Hepatocyte (in vitro differentiated cells): ENCODE results near the gene UNC45B. TPM values are rescaled to one million over a fixed set of nuclear protein-coding genes. Genes with fewer than 3 reads are reported as not detected.

Source experiments
- DNase-seq: peaks from one replicate; pipeline ENCODE4 v3.0.0-alpha.2; 2016; ENCODE audit warnings: low spot score
- H2AFZ ChIP-seq: fragments of 200-600 bp; sonication (generic); 2 replicates; pipeline ENCODE4 v1.6.0; 2016; ENCODE audit warnings: antibody characterized with exemption, mild to moderate bottlenecking
- H3K27ac ChIP-seq: fragments of 200-600 bp; sonication (generic); 2 replicates; pipeline ENCODE4 v1.5.1; 2016; ENCODE audit warnings: mild to moderate bottlenecking
- H3K27me3 ChIP-seq: fragments of 200-600 bp; sonication (generic); 2 replicates; pipeline ENCODE4 v1.6.1; 2016
- H3K36me3 ChIP-seq: fragments of 200-600 bp; sonication (generic); replicated peaks from 2 replicates; pipeline ENCODE4 v1.5.1; 2016; ENCODE audit warnings: low read depth; ENCODE audit not compliant: insufficient read depth
- H3K4me1 ChIP-seq: fragments of 200-600 bp; sonication (generic); 2 replicates; pipeline ENCODE4 v1.5.1; 2016; ENCODE audit warnings: mild to moderate bottlenecking, moderate library complexity; ENCODE audit not compliant: insufficient read depth
- H3K4me2 ChIP-seq: fragments of 200-600 bp; sonication (generic); 2 replicates; pipeline ENCODE4 v1.6.0; 2016
- H3K4me3 ChIP-seq: fragments of 200-600 bp; sonication (generic); 2 replicates; pipeline ENCODE4 v1.5.1; 2016; ENCODE audit warnings: mild to moderate bottlenecking
- H3K79me2 ChIP-seq: fragments of 200-600 bp; sonication (generic); 2 replicates; pipeline ENCODE4 v1.6.0; 2017; ENCODE audit warnings: mild to moderate bottlenecking
- H3K9me2 ChIP-seq: fragments of 200-600 bp; sonication (generic); replicated peaks from 2 replicates; pipeline ENCODE4 v1.6.0; 2017; ENCODE audit warnings: mild to moderate bottlenecking; ENCODE audit not compliant: insufficient read depth
- H3K9me3 ChIP-seq: fragments of 200-600 bp; sonication (generic); 2 replicates; pipeline ENCODE4 v1.5.1; 2016; ENCODE audit warnings: low read depth, mild to moderate bottlenecking
- H4K20me1 ChIP-seq: fragments of 200-600 bp; sonication (generic); 2 replicates; pipeline ENCODE4 v1.6.0; 2016; ENCODE audit warnings: mild to moderate bottlenecking; ENCODE audit not compliant: insufficient read depth, poor library complexity, severe bottlenecking
- CTCF ChIP-seq: fragments of 200-600 bp; sonication (generic); IDR thresholded peaks from 2 replicates; pipeline ENCODE4 v1.5.1; 2016; ENCODE audit warnings: antibody characterized with exemption, mild to moderate bottlenecking; ENCODE audit not compliant: poor library complexity
- EZH2 ChIP-seq: fragments of 200-600 bp; sonication (generic); IDR thresholded peaks from 2 replicates; pipeline ENCODE4 v1.6.1; 2016; ENCODE audit warnings: antibody characterized with exemption, mild to moderate bottlenecking, borderline replicate concordance
- EZH2phosphoT487 ChIP-seq: fragments of 200-600 bp; sonication (generic); IDR thresholded peaks from one replicate; pipeline ENCODE4 v1.6.1; 2018; ENCODE audit warnings: antibody characterized with exemption, mild to moderate bottlenecking, low read depth, moderate library complexity; ENCODE audit not compliant: unreplicated experiment, severe bottlenecking
- WGBS: methylation state at CpG from one replicate; pipeline ENCODE4 v1.1.6; 2016; ENCODE audit warnings: low lambda C conversion rate; ENCODE audit errors: missing lambda C conversion rate; 5-methylcytosine and 5-hydroxymethylcytosine counted together
- polyA plus RNA-seq: library from polyadenylated mRNA; unstranded; fragments of >200 nt; fragmentation: Nextera tagmentation; extraction: Ambion mirVana; gene quantifications from 2 replicates; pipeline ENCODE4 v1.2.1, GENCODE V29; 2016
- total RNA-seq: library from RNA; depleted of rRNA; stranded (reverse); fragments of >200 nt; gene quantifications from 2 replicates; pipeline ENCODE4 v1.2.3, GENCODE V29; 2014

The UNC45B gene
- total and polyA plus RNA-seq, 2 experiments from 2014 or later = not detected

DNA sequence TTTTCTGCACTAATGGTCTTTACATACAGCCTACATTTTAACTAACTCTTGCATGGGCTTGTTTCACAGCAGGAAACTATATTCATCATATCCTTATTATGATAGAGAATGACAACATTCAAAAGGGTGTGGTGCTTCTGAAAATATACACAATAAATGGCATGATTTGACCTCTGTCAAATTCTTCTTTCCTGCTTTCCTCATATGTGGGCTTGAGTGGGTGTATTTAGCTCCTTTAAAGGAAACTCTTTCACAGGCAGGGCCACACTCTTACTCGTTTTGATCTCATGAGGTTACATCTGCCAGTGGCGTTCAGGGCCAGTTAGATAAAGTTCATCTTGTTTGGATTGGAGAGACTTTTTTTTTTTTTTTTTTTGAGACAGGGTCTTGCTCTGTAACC, 40.5 kb downstream of the UNC45B start:
- Histone ChIP-seq H3K4me3 (no peak overlapping the region), H2AFZ (no peak overlapping the region), H3K27me3 (peaks cover 4% of the 10 kb centered on the region), H3K9me2 (no peaks in the 10 kb centered on the region), H3K4me1 (no peaks in the 10 kb centered on the region), H4K20me1 (no peaks in the 10 kb centered on the region), H3K79me2 (no peaks in the 10 kb centered on the region), H3K36me3 (no peaks in the 10 kb centered on the region), H3K27ac (no peak overlapping the region), H3K4me2 (no peak overlapping the region), H3K9me3 (no peaks in the 10 kb centered on the region)
- TF ChIP-seq CTCF = no peak
- no peak for TF ChIP-seq EZH2
- TF ChIP-seq EZH2phosphoT487 = no peak
- DNase-seq = no peak
- 80% methylated on average over 2 of the region's 2 CpGs for WGBS

DNA sequence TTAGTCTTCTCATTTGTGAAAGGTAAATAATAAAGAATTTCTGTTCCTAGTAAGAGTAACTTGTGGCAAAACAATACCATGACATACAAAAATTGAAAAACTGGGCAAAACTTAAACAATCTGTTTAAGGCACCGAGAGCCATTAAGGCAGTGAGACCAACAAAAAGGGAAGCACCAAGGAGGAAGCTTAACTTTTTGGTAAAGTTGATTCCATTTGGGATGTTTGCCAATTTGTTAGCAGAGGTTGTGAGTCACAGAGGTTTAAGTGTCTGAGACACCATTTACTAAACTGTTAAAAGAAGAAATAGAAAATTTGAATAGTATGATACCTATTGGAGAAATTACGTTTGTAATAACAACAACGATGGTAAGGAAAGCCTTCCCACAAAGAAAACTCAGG, 41.7 kb downstream of the UNC45B start:
- Histone ChIP-seq H3K79me2 (no peaks in the 10 kb centered on the region), H3K9me3 (no peaks in the 10 kb centered on the region), H3K4me2 (no peak overlapping the region), H3K27ac (no peak overlapping the region), H3K36me3 (no peaks in the 10 kb centered on the region), H3K27me3 (no peaks in the 10 kb centered on the region), H4K20me1 (no peaks in the 10 kb centered on the region), H3K4me3 (no peak overlapping the region), H2AFZ (no peak overlapping the region), H3K9me2 (no peaks in the 10 kb centered on the region), H3K4me1 (no peaks in the 10 kb centered on the region)
- TF ChIP-seq CTCF (no peak), EZH2phosphoT487 (no peak), EZH2 (no peak)
- no peak for DNase-seq
- WGBS = 86% methylated on average over 3 of the region's 3 CpGs

DNA sequence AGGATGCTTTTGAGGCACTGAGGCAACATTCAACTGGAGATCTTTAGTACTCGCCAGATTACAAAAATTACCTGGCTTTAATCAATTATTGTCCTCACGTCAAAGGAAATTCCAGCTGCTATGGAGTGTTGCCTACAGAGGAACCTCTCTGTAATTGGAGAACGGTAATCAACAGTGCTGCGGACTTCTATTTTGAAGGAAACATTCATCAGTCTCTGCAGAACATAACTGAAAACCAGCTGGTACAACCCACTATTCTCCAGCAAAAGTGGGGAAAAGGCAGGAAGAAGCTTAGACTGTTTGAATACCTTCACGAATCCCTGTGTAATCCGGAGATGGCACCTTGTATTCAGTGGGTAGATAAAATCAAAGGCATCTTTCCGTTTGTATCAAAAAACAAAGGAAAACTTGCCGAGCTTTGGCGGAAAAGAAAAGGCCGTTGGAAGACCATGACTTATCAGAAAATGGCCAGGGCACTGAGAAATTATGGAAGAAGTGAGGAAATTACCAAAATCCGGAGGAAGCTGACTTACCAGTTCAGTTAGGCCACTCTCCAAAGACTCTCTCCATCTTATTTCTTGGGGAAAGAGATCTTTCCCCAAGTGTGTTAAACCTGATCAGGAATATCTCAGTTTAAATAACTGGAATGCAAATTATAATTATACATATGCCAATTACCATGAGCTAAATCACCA, 43.5 kb downstream of the UNC45B start:
- Histone ChIP-seq H3K27me3 (no peaks in the 10 kb centered on the region), H3K4me3 (no peak overlapping the region), H3K4me1 (no peaks in the 10 kb centered on the region), H4K20me1 (no peaks in the 10 kb centered on the region), H3K4me2 (no peak overlapping the region), H2AFZ (no peak overlapping the region), H3K79me2 (no peaks in the 10 kb centered on the region), H3K27ac (no peak overlapping the region), H3K9me2 (no peaks in the 10 kb centered on the region), H3K9me3 (no peaks in the 10 kb centered on the region), H3K36me3 (no peaks in the 10 kb centered on the region)
- DNase-seq = no peak
- WGBS = 78% methylated on average over 11 of the region's 11 CpGs
- no peak for TF ChIP-seq EZH2phosphoT487
- TF ChIP-seq CTCF = no peak
- no peak for TF ChIP-seq EZH2
